Stimulated activated naive CD8-positive, alpha-beta T cell treated with anti-CD3 and anti-CD28 coated beads, Interleukin-15, Interleukin-2, amounts not matched to agents 100 U/mL and 50 U/mL, for 24 hours (primary cell): ENCODE data around the gene TSPAN13.
"Not testable (repeated sequence)": the region's sequence is repeated elsewhere in the genome, so short reads cannot be mapped to it uniquely, and the experiment has no call there.

Experiments used
- ATAC-seq: fragments of 150-1000 bp; cut with Tn5 transposase; one replicate; pipeline ENCODE4 v1.10.0; 2021
- DNase-seq: peaks from one replicate; pipeline ENCODE4 v3.0.0; 2021

TSPAN13 gene

DNA sequence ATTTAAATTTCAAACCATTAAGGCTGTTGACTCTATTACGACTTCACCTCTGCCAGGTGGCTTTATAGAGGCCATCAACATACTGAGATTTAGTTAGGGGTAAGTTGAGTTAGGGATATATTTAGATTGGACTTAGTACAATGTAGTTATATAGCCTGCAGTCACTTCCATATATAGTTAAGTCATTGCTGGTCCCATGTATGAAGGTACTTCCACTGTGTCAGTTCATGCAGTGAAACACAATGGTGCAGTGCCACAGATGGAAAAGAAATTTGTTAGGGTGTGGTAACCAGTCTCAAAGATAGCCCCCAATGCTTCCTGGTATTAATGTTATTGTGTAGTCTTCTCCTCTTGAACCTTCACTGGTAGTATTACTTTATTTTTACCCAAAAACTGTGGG, 12.6 kb upstream of the TSPAN13 start:
- DNase-seq (no peak), ATAC-seq (no peak)

DNA sequence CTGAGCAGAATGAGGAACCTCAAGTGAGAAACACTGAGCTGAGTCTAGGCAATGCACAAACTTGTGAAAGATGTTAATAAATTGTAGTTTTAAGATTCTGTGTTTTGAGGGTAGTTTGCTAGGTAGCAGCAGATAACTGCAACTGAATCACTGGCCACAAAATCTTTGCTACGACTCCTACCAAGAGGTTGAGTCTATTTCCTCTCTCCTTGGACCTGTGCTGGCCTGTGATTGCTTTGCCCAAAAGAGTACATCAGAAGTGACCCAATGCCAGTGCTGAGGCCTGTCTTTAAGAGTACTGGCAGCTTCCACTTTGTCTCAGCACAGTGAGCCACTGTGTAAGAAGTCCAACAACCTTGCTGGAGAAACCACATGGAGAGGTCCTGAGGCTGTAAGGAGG, 11.9 kb upstream of the TSPAN13 start:
- DNase-seq (no peak), ATAC-seq (no peak)

DNA sequence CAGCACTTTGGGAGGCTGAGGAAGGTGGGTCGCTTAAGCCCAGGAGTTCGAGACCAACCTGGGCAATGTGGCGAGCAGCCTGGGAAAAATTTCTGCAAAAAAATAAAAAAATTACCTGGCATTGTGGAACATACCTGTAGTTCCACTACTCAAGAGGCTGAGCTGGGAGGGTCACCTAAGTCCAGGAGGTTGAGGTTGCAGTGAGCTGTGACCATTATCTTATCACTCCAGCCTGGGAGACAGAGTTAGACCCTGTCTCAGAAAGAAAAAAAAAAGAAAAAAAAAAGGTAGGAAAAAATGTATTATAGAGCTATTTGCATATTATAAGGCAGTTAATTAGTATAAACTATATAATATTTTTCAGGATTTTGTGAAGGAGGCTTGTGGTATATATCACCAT, 11.0 kb upstream of the TSPAN13 start:
- DNase-seq (no peak), ATAC-seq (no peak)

DNA sequence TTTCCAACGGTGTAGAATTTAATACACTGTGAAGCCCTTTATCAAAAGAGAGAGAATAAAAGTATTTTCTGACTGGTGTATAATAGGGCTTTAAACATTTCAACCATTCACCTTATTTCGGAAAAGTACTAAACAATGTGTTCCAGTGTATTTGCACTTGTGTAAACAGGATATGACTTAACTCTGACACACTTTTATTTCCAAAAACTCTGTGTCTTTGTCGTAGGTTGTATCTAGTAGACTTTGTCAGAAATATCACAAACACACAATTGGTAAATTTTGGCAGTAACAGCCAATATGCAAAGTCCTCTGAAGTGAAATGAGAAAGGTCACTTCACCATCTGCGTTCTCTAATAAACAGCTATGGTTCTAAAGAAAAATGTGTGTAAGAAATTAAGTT, 10.3 kb upstream of the TSPAN13 start:
- DNase-seq = no peak
- no peak for ATAC-seq

DNA sequence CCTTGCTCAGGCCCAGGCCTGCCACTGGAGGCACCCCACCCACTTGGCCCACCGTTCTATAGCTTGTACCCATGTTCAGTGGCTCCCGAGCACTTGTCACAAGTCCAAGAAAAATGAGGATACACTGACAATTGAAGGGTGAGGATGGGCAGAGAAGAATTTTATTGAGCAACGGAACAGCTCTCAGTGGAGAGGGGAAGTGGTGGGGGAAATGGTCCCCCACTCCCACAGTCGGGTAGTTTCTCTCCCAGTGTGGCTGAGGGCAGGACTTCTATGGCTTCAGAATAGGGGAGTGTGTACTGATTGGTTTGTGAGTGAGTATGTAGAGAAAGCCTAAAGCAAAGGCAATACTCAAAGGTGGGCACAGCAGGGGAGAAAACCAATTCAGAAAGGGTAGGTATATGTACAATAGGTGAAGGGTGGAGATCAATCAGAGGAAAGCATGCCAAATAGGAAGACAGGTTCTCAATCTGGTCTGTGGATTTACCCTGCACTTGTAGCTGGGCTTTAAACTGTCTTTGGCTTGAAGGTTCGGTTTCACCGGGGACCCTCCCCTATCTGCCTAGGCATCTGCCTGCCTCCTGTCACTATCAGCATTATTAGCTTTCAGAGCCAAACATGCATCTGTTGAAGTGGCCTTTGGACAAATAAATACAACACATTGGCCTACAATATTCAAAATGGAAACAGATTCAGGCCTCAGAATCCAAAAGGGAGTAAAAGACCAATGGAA, 8.9 kb upstream of the TSPAN13 start:
- ATAC-seq (no peak), DNase-seq (no peak)

DNA sequence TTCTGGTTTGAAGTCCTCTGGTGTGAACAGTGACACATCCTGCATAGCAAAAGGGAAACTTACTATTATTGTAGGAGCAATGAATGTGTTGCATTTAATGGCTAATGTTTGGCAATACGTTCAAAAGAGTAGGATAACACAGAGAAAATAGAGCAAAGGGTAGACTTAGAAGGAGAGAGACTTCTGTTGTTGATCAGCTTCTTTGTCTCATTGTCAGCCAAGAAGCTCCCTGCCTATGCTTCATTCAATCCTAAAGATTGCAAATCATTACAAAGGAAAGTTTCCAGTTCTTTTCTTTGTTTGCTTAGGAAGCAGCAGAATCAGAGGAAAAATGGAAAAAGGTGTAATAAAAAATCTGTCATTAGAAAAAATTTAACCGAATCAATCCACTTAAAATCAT, 7.9 kb upstream of the TSPAN13 start:
- DNase-seq (no peak), ATAC-seq (no peak)

DNA sequence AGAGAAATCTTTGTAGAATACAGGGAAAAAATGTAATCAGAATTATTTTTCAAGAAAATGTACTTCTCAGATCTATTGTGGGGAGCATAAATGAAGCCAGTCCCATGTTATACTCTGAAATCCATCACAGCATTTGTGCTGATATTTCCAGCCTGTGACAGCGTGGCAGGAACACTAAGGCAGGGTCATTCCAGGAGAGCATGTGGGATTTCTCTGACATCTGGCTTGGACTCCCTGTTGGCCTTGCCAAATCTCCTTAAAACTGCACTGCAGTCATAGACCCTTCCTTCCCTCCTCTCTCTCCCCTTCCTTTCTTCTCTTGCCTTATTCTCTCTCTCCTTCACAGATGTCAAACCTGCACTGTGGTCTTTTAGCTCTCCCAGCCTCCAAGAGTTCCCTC, 6.5 kb upstream of the TSPAN13 start:
- ATAC-seq (no peak), DNase-seq (no peak)

DNA sequence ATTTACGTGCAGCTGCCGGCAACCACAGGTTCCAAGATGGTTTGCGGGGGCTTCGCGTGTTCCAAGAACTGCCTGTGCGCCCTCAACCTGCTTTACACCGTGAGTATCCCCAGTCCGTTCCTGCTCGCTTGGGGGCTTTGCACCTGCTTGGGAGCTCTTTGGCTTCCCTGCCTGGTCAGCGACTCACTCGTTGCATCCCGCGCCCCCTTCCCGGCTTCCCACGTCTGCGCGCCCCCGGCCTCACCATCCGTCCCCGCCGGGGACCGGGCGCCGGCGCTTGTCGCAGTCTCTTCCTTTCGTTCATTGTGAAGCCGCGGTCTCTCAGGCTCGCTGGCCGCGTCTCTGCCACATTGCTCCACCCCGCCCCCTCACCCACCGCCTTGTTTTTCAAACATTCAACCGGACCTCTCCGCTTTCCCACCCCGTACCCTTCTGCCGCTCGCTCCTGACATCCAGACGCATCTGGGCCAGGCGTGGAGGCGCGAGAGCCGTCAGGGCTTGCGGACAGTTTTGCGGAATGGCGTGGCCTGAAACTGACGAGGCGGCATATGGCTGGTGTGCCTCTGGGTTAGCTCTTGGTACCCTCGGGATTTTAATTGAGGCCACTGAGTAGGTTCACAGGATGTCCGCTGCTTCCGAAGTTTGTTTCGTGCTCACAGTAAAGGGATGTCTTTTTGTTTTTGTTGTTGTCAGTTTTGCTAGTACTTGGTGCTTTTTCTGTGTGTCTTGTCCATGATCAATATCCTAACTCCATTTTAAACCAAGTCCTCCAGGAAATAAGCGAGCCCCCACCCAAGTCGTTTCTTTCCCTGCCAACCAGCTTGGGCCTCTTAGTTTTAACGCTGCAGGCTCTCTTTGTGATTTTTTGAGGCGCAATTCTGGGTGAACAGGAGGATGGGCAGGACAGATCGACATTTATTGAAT, 639 bp downstream of the TSPAN13 start:
- ATAC-seq = peak; percentile 42
- peak; percentile 34 for DNase-seq

DNA sequence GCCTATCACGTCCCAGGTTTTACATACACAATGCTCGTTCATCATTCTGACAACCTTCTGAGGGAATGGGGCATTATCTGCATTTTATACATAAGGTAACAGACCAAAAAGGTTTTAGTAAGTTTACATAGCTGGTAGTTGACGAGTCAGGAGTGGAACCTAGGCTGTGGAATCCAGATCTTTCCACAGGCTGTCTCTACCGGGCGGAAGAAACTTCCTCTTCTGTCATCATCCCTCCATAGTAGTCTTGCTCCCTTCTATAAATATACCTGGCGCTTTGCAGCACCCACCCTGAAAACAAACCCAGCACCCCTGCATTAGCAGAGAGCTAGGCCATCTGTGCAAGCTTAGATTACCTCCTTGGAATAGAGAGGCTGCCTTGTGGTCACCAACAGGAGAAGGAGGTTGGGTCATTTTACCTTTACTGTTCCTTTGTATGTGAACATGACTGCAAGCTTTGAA, 1.3 kb downstream of the TSPAN13 start:
- no peak for ATAC-seq
- DNase-seq = no peak

DNA sequence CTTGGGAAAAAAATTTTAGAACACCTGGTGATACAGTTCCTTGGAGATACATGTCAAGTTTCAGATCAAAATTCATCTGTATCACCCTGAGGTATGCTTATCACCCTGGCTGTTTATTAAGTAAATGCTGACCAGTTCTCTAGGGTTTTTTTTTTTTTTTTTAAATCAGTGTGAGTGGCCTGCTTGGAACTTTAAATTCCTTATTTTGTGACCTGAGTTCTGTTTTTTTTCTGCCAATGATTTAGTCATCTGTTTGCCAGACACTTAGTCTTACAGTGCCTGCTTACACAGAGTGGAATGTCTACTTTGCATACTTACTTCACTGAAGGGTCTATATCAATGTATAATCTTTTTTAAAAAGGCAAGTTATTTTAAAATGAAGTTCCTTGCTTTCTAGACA, 1.8 kb downstream of the TSPAN13 start:
- ATAC-seq = no peak
- no peak for DNase-seq

DNA sequence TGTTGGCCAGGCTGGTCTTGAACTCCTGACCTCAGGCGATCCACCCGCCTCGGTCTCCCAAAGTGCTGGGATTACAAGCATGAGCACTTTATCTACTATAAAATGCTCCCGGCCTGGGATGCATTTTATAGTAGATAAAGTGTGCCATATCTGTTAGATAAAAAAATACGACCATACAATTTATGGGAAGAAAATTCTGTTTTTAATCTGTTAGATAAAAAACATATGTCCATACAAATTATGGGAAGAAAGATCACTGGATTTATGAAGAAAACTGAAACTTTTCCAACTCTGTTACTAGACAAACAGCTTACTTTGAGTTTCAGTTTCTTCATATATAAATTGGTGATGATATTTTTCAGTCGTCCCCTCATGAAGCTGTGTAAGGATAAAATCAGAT, 4.5 kb downstream of the TSPAN13 start:
- DNase-seq = no peak
- ATAC-seq = no peak

DNA sequence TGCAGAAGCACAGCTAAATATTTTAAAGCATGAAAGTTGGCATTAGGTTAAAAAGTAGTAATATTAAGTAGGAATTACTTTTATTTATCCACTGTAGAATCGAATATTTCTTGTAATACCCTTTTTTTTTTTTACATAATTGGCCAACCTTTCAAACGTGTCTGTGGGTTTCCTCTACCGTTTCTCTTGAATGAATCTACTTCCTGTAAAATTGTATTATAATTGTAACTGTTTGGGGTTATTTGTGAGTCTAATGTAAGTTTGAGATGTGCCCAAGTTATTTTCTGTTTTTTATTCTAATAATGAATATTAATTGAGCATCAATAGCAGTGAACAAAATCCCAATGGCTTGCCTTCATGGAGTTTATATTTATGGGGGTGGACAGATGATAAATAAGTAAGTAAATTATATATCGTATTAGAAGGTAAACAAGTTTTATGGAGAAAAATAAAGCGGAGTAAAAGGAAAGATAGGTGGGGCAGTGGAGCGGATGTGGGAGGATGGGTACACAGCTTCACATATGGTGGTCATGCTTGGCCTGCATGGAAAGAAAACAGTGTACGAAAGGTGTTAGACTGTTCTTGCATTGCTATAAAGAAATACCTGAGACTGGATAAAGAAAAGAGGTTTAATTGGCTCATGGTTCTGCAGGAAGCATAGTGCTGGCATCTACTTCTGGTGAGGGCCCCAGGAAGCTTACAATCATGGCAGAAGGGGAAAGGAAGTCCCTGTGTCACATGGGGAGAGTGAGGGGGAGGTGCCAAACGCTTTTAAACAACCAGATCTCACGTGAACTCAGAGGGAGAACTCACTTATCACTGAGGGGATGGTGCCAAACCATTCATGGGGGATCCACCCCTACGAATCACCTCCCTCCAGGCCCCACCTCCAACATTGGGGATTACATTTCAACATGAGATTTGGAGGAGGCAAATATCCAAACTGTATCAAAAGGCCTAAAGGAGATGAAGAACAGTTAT, 5.4 kb downstream of the TSPAN13 start:
- DNase-seq = no peak
- ATAC-seq = peak; percentile 17

DNA sequence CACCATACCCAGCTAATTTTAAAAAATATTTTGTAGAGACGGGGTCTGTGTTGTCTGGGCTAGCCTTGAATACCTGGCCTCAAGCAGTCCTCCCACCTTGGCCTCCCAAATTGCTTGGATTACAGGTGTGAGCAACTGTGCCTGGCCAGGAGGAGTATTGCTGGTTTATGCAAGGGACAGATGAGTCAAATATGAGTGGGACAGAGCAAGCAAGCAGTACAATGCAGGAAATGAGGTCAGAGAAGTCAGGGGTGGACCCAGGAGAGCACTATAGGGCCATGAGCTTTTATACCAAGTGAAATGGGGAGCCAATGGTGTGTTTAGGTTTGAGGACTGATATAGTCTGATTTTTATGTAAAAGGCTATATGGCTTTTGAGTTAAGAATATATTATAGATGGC, 6.3 kb downstream of the TSPAN13 start:
- ATAC-seq = no peak
- DNase-seq = no peak

DNA sequence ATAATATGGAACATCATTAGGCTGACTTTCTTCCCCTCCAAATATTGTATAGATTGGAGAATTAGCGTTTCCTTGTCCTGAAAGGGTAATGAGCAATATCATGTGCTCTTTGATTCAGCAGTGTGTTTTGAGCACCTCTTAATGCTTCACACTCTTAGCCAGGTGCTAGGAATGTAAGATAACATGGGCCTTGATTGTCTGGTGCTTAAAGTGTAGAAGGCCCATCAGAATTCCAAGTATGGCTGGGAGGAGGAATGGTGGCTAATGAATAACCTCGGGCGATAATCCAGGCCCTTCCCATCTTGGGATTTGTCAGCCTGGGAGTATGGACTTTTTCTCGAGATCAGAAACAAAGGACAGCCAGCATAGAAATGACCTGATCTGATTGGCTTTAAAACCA, 8.6 kb downstream of the TSPAN13 start:
- ATAC-seq = no peak
- no peak for DNase-seq

DNA sequence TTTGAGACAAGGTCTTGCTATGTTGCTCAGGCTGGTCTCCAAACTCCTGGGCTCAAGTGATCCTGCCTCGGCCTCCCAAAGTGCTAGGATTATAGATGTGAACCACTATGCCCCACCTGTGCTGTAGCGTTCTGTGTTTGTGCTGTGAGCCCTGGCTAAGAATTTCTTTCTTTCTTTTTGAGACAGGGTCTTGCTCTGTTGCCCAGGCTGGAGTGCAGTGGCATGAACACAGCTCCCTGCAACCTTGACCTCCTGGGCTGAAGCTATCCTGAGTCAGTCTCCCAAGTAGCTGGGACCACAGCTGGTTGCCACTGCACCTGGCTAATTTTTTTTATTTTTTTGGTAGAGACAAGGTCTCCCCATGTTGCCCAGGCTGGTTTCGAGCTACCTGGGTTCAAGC, 11.4 kb downstream of the TSPAN13 start:
- DNase-seq = no peak
- ATAC-seq = no peak

DNA sequence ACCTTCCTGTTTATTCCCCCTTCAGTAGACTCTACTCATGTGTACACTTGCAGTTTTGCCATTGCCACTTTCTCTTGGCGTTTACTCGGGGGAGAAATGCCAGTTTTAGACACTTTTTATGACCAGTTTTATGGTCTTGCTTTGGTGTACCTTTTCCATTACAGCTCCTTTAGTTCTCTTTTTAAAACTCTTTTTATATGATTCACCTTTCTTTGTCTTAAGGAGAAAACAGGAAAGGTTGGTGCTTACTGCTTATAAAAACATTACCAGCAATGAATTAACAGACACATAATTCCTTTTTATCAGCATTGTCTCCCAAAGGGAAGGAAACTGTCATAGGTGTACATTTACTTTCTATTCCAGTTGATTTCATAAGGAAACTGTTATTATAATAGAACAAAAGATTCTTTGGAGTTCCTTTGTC, 11.9 kb downstream of the TSPAN13 start:
- DNase-seq (no peak), ATAC-seq (no peak)

DNA sequence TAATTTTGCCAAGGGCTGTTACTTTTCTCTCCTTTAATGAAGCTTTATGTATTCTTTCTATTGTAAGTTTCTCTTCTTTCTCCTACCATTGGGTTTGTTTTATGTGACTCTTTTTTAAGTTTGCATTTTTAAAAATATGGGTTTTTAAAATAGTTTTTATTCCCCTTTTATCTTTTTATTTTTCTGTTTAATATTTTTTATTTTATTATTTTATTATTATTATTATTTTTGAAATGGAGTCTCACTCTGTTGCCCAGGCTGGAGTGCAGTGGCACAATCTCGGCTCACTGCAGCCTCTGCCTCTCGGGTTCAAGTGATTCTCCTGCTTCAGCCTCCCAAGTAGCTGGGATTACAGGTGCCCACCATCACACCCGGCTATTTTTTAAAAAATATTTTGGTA, 16.4 kb downstream of the TSPAN13 start:
- not testable (repeated sequence) for ATAC-seq

DNA sequence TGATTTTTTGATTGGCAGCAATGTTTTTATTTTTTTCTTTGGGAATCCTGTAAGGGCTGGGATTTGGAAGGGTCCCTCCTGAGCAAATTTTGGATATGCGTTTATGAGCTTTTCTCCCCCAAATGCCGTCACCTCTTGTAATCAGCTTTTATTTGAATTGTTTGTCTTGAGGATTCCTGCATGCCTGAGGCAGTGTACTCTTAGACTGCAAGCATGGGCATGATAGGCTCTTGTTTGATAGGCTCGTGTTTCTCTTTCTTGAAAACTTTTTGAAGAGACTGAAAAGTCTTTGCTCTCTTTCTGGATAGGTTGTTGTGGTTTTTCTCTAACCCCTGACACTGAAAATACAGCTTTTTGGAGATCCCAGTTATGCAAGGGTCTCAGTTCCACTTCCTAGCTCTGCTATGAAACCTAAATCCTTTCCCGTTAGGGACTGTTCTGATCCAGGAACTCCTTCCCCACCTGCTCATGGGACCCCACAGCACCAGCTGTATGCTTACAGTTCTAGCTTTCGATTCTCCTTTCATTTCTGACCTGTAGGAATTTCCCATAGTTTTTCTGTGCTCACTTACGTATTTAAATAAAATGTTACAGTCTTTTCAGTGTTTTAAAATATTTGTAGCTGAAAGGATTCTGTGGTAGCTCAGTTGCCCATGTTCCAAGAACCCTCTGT, 17.2 kb downstream of the TSPAN13 start:
- ATAC-seq (no peak), DNase-seq (no peak)

More for the DNA sequence above, 16.4 kb downstream of the TSPAN13 start:
- DNase-seq = not testable (repeated sequence)

DNA sequence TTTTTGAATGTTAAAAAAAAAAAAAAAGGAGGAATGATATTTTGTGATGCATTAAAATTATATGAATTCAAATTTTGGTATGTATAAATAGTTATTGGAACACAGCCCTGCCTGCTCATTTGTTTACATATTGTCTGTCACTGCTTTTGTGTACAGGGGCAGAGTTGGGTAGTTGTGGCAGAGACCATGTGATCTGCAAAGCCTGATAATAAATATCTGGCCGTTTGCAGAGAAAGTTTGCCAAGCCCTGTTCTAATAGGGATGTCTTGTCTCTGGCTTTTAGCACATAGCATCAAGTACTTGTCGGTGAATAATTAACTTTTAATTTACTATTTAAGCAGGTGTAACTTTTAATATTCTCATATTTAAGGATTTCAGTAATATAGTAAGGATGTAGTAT, 19.8 kb downstream of the TSPAN13 start:
- DNase-seq = no peak
- ATAC-seq = no peak

DNA sequence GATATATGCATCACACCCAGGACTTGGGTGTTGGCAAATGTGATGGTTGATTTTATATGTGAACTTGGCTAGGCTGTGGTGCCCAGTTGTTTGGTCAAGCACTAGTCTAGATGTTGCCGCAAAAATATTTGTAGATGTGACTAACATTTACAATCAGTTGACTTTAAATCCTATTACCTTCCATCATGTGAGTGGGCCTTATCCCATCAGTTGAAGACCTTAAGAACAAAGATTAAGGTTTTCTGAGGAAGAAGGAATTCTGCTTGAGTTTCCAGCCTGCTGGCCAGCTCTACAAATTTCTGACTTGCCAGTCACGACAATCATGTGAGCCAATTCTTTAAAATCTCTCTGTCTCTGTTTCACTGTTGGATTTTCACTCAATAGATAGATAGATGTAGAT, 20.3 kb downstream of the TSPAN13 start:
- no peak for DNase-seq
- no peak for ATAC-seq

DNA sequence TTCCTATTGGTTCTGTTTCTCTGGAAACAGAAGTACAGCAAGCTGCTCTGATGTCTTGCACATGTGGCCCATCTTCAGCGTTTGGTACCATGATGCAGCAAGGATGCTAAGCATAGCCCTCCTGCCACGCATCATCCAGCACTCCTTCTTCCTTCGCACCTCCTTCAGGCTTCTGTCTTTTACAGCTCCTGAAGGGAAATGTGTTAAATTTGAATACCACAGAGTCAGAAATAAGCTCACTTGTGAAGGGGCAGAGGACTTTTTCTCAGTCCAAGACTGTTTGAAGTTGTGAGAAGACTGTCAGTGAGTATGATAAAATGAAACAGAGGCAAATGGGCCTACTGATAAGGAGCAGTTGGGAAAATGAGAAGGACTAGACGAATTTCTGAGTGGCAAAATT, 20.7 kb downstream of the TSPAN13 start:
- ATAC-seq = no peak

DNA sequence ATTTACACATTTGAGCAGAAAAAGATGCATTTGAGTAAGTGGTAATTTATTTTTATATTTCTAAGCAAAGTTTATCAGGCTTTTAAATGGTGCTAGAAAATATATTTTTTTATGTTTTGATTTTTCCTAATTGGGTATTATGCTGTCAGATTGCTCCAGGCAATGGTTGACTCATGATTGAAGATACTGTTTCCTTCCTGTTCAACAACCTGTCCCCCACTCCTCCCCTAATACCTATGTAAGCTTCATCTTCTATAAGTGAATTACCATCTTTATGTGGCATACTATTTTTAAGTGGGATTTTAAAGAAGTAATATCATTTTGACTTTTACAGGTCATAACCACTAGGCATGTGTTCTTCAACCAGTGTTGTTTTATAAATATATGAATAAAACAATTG, 21.4 kb downstream of the TSPAN13 start:
- DNase-seq (no peak), ATAC-seq (no peak)

More for the DNA sequence above, 20.7 kb downstream of the TSPAN13 start:
- DNase-seq = no peak
